Nephron (organoid): ENCODE results near the gene TXN.

ENCODE experiments used
- H3K27ac Mint-ChIP-seq, 3 experiments: 2 replicates each; pipeline ENCODE4 v1.8.0; 2020; ENCODE audit warnings: mixed read lengths in 3 of 3, mild to moderate bottlenecking in 2 of 3, moderate library complexity in 1 of 3
- H3K27me3 Mint-ChIP-seq: 2 replicates; pipeline ENCODE4 v1.8.0; 2021; ENCODE audit warnings: low read depth, mild to moderate bottlenecking, moderate library complexity, mixed read lengths
- H3K36me3 Mint-ChIP-seq: 2 replicates; pipeline ENCODE4 v1.8.0; 2020; ENCODE audit warnings: low read depth, mixed read lengths
- H3K4me1 Mint-ChIP-seq: 2 replicates; pipeline ENCODE4 v1.8.0; 2020; ENCODE audit warnings: mixed read lengths
- H3K4me3 Mint-ChIP-seq, 3 experiments: 2 replicates each; pipeline ENCODE4 v1.8.0; 2020; ENCODE audit warnings: mild to moderate bottlenecking in 3 of 3, mixed read lengths in 3 of 3, moderate library complexity in 2 of 3
- H3K9me3 Mint-ChIP-seq: 2 replicates; pipeline ENCODE4 v1.8.0; 2020; ENCODE audit warnings: mixed read lengths
- CTCF ChIP-seq, 3 experiments: fragments of 200-600 bp; sonication (generic); IDR thresholded peaks; one replicate each; pipeline ENCODE4 v1.5.0; 2021; ENCODE audit warnings: antibody characterized with exemption in 3 of 3; ENCODE audit not compliant: unreplicated experiment in 3 of 3

Gene TXN

GRCh38 chr9:110249603-110250002, 6.7 kb downstream of the TXN start:
- no peak overlapping the region for H3K27ac Mint-ChIP-seq
- peaks cover 37% of the 10 kb centered on the region for H3K36me3 Mint-ChIP-seq
- no peak for TF ChIP-seq CTCF (IDR thresholded peaks at IDR 0.05; ENCODE audit: unreplicated experiment in 3 of 3)
- H3K27me3 Mint-ChIP-seq = no peaks in the 10 kb centered on the region
- H3K9me3 Mint-ChIP-seq = no peaks in the 10 kb centered on the region
- H3K4me3 Mint-ChIP-seq = no peak overlapping the region
- peaks cover 1% of the 10 kb centered on the region for H3K4me1 Mint-ChIP-seq

- Mint-ChIP-seq H3K27ac (no peak overlapping the region), H3K4me3 (no peak overlapping the region), H3K9me3 (no peaks in the 10 kb centered on the region), H3K27me3 (no peaks in the 10 kb centered on the region), H3K36me3 (peaks cover 42% of the 10 kb centered on the region), H3K4me1 (no peaks in the 10 kb centered on the region)
- TF ChIP-seq CTCF (IDR thresholded peaks at IDR 0.05; ENCODE audit: unreplicated experiment in 3 of 3) = no peak
Observed at GRCh38 chr9:110248361-110248760, 7.9 kb downstream of the TXN start.

- TF ChIP-seq CTCF (IDR thresholded peaks at IDR 0.05; ENCODE audit: unreplicated experiment in 3 of 3) = no peak
- Mint-ChIP-seq H3K9me3 (no peaks in the 10 kb centered on the region), H3K27ac (no peak overlapping the region), H3K4me1 (no peaks in the 10 kb centered on the region), H3K36me3 (peaks cover 50% of the 10 kb centered on the region), H3K27me3 (no peaks in the 10 kb centered on the region), H3K4me3 (no peak overlapping the region)
Observed at GRCh38 chr9:110246214-110246613, 10.1 kb downstream of the TXN start.

GRCh38 chr9:110244616-110245015, 11.7 kb downstream of the TXN start:
- Mint-ChIP-seq H3K36me3 (peaks cover 40% of the 10 kb centered on the region), H3K4me3 (no peak overlapping the region), H3K9me3 (no peaks in the 10 kb centered on the region), H3K27ac (no peak overlapping the region), H3K27me3 (no peaks in the 10 kb centered on the region), H3K4me1 (no peaks in the 10 kb centered on the region)
- no peak for TF ChIP-seq CTCF (IDR thresholded peaks at IDR 0.05; ENCODE audit: unreplicated experiment in 3 of 3)

DNA sequence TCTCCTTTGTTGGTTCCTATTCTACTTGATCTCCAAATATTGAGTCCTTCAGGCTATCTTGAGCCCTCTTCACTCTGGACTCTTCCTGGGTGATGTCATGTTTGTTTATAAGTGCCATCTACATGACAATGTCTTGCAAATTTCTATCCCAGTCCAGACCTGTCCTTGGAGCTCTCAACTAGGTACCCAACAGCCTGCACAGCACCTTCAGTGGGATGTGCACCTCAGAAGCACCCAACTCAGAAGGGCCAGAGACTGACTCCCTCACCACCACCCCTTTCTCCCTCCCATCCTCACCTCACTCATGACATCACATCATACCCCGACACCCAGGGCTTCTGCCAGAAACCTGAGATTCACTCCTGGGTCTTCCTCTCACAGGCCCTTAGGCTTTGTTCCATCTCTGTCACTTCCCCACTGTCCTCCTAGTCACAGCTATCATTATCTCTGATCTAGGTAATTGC, 14.4 kb downstream of the TXN start:
- H3K27ac Mint-ChIP-seq = no peak overlapping the region
- no peak for TF ChIP-seq CTCF (IDR thresholded peaks at IDR 0.05; ENCODE audit: unreplicated experiment in 3 of 3)
- H3K27me3 Mint-ChIP-seq = no peaks in the 10 kb centered on the region
- H3K4me1 Mint-ChIP-seq = no peaks in the 10 kb centered on the region
- peaks cover 22% of the 10 kb centered on the region for H3K36me3 Mint-ChIP-seq
- no peak overlapping the region for H3K4me3 Mint-ChIP-seq
- no peaks in the 10 kb centered on the region for H3K9me3 Mint-ChIP-seq

- no peaks in the 10 kb centered on the region for H3K27me3 Mint-ChIP-seq
- peaks cover 3% of the 10 kb centered on the region for H3K9me3 Mint-ChIP-seq
- H3K27ac Mint-ChIP-seq = no peak overlapping the region
- H3K4me1 Mint-ChIP-seq = no peaks in the 10 kb centered on the region
- H3K36me3 Mint-ChIP-seq = peaks cover 20% of the 10 kb centered on the region
- TF ChIP-seq CTCF (IDR thresholded peaks at IDR 0.05; ENCODE audit: unreplicated experiment in 3 of 3) = no peak
- no peak overlapping the region for H3K4me3 Mint-ChIP-seq
Observed at GRCh38 chr9:110241260-110241857, 14.9 kb downstream of the TXN start.
